GM13976 (cell line): Measurements from ENCODE around the gene NCOA5.

Experiments
- DNase-seq: peaks from one replicate; pipeline ENCODE4 v3.0.0; 2012; ENCODE audit warnings: low spot score
- in situ Hi-C: fragments of 300-500 bp; cut with MboI; formaldehyde crosslinking; loops from one replicate; pipeline ENCODE4 v1.12.0; 2022; ENCODE audit warnings: low sequenced_read_pairs, mixed read lengths, inconsistent platforms; ENCODE audit not compliant: unreplicated experiment
- TF ChIP-seq, protein P1 (sequence below): IDR thresholded peaks from 2 replicates; pipeline ENCODE4 v1.5.1; 2012; ENCODE audit warnings: borderline replicate concordance, mild to moderate bottlenecking; ENCODE audit not compliant: insufficient read depth; ENCODE audit errors: extremely low read depth, missing control alignments, control extremely low read depth

NCOA5 gene

DNA sequence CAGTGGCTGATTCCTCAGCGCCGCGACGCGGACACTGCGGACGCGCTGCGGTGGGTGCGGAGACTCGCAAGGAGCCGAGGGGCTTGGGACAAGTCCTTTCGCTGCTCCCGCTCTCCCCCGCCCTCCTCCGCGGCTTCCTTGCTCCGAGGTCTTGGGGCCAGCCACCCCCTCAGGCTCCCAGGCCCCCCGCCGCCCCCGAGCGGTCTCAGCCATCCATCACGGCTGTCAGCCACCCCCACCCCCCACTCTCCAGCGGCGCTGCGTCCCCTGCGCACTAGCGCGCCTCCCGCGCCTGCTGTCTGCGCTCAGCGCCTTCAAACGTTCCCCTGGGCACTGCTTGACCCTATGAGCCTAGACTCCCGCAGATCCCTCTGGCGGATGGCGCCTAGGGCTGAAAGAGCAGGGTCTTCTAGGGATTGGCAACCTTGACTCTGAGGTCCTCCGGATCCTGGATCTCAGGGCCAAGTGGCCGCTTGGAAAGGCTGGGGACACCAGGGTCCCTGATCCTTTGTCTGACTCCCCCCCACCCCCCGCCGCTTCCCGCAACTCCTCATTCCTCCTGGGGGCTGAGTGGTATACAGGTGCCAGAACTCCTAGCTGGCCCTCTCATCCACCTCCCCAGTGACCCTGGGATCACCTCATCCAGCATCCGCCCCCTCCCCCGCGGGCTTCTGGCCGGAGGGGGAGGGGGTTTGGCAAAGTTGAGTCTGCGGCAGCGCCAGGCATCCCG lies 59.3 kb downstream of the NCOA5 start:
- TF ChIP-seq, protein P1, sequence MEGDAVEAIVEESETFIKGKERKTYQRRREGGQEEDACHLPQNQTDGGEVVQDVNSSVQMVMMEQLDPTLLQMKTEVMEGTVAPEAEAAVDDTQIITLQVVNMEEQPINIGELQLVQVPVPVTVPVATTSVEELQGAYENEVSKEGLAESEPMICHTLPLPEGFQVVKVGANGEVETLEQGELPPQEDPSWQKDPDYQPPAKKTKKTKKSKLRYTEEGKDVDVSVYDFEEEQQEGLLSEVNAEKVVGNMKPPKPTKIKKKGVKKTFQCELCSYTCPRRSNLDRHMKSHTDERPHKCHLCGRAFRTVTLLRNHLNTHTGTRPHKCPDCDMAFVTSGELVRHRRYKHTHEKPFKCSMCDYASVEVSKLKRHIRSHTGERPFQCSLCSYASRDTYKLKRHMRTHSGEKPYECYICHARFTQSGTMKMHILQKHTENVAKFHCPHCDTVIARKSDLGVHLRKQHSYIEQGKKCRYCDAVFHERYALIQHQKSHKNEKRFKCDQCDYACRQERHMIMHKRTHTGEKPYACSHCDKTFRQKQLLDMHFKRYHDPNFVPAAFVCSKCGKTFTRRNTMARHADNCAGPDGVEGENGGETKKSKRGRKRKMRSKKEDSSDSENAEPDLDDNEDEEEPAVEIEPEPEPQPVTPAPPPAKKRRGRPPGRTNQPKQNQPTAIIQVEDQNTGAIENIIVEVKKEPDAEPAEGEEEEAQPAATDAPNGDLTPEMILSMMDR: no peak
- in situ Hi-C loops: no loop called here
- DNase-seq: no peak

DNA sequence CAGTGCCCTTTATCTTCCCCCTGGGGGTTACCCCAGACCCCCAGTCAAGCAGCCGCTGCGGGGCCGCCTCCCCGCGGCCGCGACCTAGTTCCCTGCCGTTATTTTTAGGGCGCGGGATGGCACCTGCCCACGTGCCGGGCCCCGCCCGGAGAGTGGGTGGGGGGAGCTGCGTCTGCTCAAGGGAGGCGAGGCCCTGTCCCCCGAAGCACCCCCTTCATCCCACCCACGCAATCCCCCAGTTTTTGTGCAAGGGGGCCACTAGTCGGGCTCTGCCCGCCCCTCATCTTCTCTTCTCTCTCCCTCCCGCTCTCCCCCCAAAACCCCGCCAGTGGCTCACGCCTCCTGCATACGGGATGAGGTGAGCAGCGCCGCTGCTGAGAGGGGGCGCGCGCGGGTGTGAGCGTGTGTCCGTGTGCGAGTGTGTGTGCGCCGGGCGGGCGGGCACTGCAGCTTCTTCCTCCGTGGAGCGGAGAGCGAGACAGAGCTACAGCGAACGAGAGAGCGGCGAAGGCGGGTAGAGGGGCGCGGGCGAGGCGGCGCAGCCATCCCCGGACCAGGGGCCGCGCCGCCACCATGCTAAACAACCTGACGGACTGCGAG lies 60.9 kb downstream of the NCOA5 start, which contains the start of gene SLC12A5:
SLC12A5 (plus strand) TSS at position 444 of the 600 bp plus-strand sequence; CDS start at position 574, 130 bp downstream.
- in situ Hi-C loops: no loop called here
- no peak for DNase-seq

DNA sequence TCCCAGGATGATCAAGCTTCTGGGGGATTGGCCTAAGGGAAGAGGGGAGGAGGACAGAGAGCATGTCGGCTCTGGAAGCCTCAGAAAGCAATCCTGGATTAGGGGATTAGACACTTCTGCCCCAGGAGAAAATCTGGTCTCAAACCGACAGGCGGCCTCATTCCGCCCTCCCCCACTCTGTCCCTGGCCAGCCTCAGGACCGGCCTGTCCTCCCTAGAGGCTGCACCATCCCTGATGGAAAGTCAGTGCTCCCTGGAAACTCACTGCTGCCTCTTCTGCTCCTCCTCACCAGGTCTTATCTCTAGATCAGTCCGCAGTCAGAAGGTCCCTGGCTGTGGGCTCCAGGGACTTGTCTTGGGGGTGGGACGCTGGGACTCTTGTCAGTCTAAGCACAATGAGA lies 61.7 kb downstream of the NCOA5 start:
- no peak for DNase-seq
- in situ Hi-C loops: no loop called here
- TF ChIP-seq, protein P1: no peak

More for the DNA sequence above, 60.9 kb downstream of the NCOA5 start, which contains the start of gene SLC12A5:
- TF ChIP-seq, protein P1: no peak

DNA sequence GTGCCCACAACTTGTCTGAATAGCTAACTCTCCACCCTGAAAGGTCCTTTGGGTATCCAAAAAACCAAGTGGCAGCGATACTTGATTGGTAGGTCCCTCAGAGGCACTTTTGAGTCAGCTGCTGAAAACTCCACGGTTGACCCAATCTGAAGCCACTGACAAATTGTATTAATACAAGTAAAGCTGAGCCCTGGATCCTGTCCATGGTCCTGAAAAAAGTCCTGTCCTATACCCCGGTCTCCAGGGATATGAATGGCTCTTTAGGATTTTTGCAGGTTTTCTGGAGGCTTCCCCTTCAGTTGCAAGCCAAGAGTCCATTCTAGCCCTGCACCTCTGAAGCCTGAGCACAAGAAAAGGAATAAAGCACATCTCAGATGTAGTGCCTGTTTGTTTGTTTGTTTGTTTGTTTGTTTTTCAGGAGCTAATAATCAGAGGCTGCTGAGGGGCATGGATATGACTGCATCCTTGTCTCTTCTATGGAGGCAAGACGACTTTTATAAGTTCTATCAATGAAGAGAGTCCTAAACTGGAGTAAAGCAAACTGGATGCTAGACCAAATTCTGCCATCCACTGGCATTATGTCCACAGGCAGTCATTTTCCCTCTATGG lies 62.4 kb downstream of the NCOA5 start:
- DNase-seq: peak; percentile 63
- in situ Hi-C loops: no loop called here
- TF ChIP-seq, protein P1: no peak

DNA sequence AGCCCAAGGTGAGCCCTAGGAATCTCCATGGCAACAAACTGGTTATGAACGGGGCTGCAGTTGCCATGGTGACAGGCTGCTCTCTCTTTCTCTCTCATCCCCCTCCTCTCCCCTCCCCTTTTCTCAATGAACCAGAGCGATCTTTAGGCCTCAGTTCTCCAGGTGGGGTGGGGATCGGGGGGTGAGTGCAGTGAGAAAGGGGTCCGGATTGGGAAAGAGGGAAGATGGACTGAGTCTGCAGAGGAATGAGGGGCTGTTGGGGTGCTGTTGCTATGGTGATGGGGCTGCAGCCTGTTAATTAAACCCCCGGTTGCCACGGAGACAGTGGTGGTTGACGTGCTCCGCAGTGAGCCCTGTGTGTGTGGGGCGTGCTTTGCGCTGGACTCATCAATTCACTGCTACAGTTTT lies 64.4 kb downstream of the NCOA5 start:
- DNase-seq: no peak

DNA sequence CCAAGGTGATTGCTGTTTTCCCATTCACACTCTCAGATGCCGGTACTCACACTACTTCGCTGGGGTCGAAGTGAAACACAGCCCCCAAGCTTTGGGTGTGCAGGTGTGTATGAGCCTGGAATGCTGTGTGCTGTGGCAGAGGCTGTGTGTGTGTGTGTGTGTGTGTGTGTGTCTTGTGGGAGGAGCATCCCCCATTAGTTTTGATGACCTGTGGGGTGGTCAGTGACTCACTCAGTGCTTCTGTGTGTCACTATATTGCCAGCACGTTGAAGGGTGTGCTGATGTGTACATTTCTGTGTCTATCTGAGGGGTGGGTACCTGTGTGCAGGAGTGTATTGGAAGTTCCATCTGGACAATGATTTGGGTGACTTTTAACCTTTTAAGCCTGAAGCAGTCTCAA lies 65.8 kb downstream of the NCOA5 start:
- in situ Hi-C loops: no loop called here
- TF ChIP-seq, protein P1: no peak
- DNase-seq: no peak

More for the DNA sequence above, 64.4 kb downstream of the NCOA5 start:
- in situ Hi-C loops: no loop called here
- TF ChIP-seq, protein P1: no peak
